ENCODE results near the gene HOXB5. TPM values are rescaled to one million over a fixed set of nuclear protein-coding genes. Genes with fewer than 3 reads are reported as not detected.

The HOXB5 gene
- polyA plus RNA-seq, 3 donors from 2014 or later: not detected

- Mint-ChIP-seq H3K36me3 (no peaks in the 10 kb centered on the region), H3K9me3 (no peaks in the 10 kb centered on the region), H3K4me1 (peaks cover 31 to 61% of the 10 kb centered on the region in 2 donors), H3K27ac (peak overlapping the region in 1 of 6 donors; percentile 32), H3K4me3 (peak overlapping the region in 1 of 5 donors; percentile 59), H3K27me3 (ENCODE audit: low read depth in 3 of 3) (peaks cover 61 to 81% (median 79%) of the 10 kb centered on the region in 3 donors)
- DNase-seq: no peak
These were observed 23.3 kb upstream of the HOXB5 start for GRCh38 chr17:48616717-48617470.

DNA sequence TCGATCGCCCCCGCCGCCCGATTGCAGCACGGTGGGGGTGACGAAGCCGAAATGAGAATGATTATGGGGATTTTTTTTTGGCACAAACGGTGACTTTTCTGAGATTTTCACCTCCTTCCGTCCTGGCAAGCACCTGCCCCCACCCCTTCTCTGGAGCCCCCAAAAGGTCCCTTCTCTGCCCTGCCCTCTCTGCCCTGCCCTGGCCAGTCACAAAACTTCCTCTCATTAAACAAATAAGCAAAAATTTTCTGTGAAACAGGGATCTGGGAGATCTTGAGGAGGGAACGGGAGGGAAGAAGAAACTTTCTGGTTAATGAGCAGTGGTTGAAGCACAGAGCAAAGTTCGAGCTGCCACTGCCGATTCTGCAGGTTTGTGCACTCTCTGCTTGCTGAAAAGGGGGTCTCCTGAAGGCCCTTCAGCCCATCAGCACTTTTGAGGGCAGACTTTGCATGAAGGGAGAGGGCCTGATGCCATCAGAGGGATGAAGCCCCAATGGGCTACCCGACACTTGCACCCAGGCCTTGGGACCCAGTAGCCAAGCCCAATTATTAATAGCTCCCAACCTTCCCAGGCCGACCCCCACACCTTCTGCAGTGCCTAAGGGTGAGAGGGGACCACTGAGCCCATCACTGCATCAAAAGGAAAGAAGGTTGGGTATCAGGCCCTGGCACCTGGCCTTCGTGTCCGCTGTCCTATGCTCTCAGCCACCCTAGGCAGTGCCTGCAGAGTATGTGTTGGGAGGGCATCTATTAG lies 22.6 kb upstream of the HOXB5 start:
- Mint-ChIP-seq H3K36me3 (no peaks in the 10 kb centered on the region), H3K27ac (no peak overlapping the region), H3K9me3 (no peaks in the 10 kb centered on the region), H3K4me3 (peak overlapping the region in 1 of 5 donors; percentile 2), H3K4me1 (peaks cover 38 to 69% of the 10 kb centered on the region in 2 donors), H3K27me3 (ENCODE audit: low read depth in 3 of 3) (peaks cover 61 to 81% (median 78%) of the 10 kb centered on the region in 3 donors)
- no peak for DNase-seq

DNA sequence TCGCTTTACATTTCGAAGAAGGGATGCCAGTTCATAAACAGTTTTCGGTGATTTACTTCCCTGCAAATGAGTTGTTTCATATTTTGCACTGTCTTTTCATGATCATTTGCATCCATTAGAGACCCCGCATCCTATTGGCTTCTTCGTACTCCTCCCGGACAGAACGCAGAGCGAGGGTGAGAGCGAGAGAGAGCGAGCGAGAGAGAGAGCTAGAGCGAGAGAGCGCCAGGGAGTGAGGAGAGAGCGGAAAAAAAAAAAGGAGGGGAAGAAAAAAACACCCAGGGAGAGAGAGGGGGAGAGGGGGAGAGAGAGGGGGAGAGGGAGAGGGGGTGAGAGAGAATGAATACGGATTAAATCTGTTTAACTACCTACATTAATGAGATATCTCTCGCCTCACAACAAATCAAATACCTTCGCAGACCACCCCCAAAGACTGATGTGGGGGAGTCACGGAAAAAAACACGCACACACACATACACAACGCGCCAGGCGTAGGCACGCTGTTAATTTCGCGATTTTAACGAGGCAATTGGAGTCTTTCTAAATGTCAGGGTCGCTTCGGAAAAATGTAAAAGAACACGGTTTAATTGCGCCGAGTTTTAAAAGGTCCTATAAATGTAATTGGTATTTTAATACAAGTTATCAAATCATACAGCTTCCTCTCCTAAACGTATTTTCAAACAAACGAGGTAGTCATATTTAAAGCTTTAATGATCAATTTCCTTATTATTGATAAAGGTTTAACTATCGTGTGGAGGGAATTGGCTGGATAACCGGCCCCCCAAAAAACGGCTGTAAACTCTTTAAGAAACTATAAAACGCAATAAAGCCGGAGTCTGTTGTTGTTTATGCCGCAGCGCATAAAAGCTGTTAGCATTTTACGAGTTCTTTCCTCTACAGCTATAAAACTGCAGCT lies 21.7 kb upstream of the HOXB5 start, which contains the start of gene HOXB8:
TSS of gene HOXB8 (minus strand) at position 246 of the 916 bp plus-strand sequence. CDS start 588 bp downstream, outside the sequence.
- DNase-seq: no peak
- H3K9me3 Mint-ChIP-seq: no peaks in the 10 kb centered on the region
- peaks cover 63 to 81% (median 76%) of the 10 kb centered on the region in 3 donors for H3K27me3 Mint-ChIP-seq (ENCODE audit: low read depth in 3 of 3)
- H3K4me3 Mint-ChIP-seq: peak within 1 kb of the TSS in 4 of 5 donors; percentile 7 to 68 (median 18)
- no peaks in the 10 kb centered on the region for H3K36me3 Mint-ChIP-seq
- peak within 1 kb of the TSS in 3 of 6 donors; percentile 57 to 73 (median 65) for H3K27ac Mint-ChIP-seq
- H3K4me1 Mint-ChIP-seq: peaks cover 43 to 74% of the 10 kb centered on the region in 2 donors

- peak overlapping the region; percentile 40 to 94 (median 67) for H3K4me3 Mint-ChIP-seq
- peaks cover 43 to 68% of the 10 kb centered on the region in 2 donors for H3K4me1 Mint-ChIP-seq
- H3K9me3 Mint-ChIP-seq: no peaks in the 10 kb centered on the region
- H3K36me3 Mint-ChIP-seq: no peaks in the 10 kb centered on the region
- peak in 1 of 3 donors; percentile 17 for DNase-seq
- peaks cover 58 to 70% (median 65%) of the 10 kb centered on the region in 3 donors for H3K27me3 Mint-ChIP-seq (ENCODE audit: low read depth in 3 of 3)
- H3K27ac Mint-ChIP-seq: peak overlapping the region in 2 of 6 donors; percentile 30 to 65
These were observed 20.5 kb upstream of the HOXB5 start for GRCh38 chr17:48613862-48614694.

- H3K4me3 Mint-ChIP-seq: peak overlapping the region; percentile 81 to 94 (median 91)
- DNase-seq: peak in 2 of 3 donors; percentile 56 to 58
- H3K36me3 Mint-ChIP-seq: no peaks in the 10 kb centered on the region
- no peaks in the 10 kb centered on the region for H3K9me3 Mint-ChIP-seq
- peak overlapping the region in 4 of 6 donors; percentile 0 to 73 (median 40) for H3K27ac Mint-ChIP-seq
- H3K27me3 Mint-ChIP-seq (ENCODE audit: low read depth in 3 of 3): peaks cover 48 to 62% (median 55%) of the 10 kb centered on the region in 3 donors
- peaks cover 38 to 58% of the 10 kb centered on the region in 2 donors for H3K4me1 Mint-ChIP-seq
These were observed 19.5 kb upstream of the HOXB5 start for GRCh38 chr17:48612854-48613691.

DNA sequence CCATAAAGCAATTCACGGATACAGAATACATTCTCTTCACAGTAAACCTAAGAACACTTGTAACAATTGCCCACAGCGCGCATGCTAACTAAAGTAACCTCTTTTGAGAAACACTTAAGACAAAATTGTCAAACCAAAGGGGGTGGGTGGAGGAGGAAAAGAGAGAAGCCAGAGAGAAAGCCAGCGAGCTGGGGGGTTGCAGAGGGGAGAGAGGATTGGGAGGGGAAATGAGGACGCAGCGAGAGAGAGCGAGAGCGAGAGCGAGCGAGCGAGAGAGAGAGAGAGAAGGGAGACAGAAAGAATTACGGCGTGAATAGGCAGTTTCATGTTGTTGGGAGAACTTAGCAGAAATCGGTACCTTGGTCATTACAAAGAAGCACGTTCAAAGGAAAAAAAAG lies 18.9 kb upstream of the HOXB5 start:
- peaks cover 43 to 57% (median 49%) of the 10 kb centered on the region in 3 donors for H3K27me3 Mint-ChIP-seq (ENCODE audit: low read depth in 3 of 3)
- peaks cover 38 to 57% of the 10 kb centered on the region in 2 donors for H3K4me1 Mint-ChIP-seq
- peak overlapping the region; percentile 0 to 73 (median 49) for H3K27ac Mint-ChIP-seq
- H3K4me3 Mint-ChIP-seq: peak overlapping the region; percentile 81 to 92 (median 86)
- peak in 2 of 3 donors; percentile 24 to 33 for DNase-seq
- no peaks in the 10 kb centered on the region for H3K9me3 Mint-ChIP-seq
- no peaks in the 10 kb centered on the region for H3K36me3 Mint-ChIP-seq

- Mint-ChIP-seq H3K36me3 (no peaks in the 10 kb centered on the region), H3K4me3 (peak overlapping the region; percentile 94 to 100 (median 98)), H3K27ac (peak overlapping the region in 2 of 6 donors; percentile 71 to 86), H3K9me3 (no peaks in the 10 kb centered on the region), H3K27me3 (ENCODE audit: low read depth in 3 of 3) (peaks cover 40 to 51% (median 43%) of the 10 kb centered on the region in 3 donors), H3K4me1 (peaks cover 36 to 51% of the 10 kb centered on the region in 2 donors)
- no peak for DNase-seq
These were observed 18.3 kb upstream of the HOXB5 start for GRCh38 chr17:48611681-48612455.

DNA sequence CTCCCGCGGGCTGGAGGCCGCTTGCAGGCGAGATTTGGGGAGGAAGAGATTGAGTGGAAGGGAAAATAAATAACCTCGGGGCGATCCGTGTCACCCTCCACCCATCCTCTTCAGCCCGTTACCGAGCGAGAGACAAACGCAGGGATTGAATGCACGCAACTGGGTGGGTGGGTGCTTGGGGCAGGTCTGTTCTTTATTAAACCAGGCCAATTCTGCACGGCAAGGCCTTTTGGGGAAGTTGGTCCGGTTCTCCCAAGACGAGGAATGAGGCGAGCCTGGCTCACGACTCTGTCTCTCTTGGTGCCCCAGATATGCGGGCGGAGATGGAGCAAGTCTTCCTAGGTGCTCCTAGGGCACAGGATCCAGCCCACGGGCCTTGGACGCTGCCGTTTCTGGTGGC lies 17.6 kb upstream of the HOXB5 start:
- H3K4me3 Mint-ChIP-seq: peak overlapping the region; percentile 94 to 100 (median 98)
- no peaks in the 10 kb centered on the region for H3K36me3 Mint-ChIP-seq
- peaks cover 36 to 50% of the 10 kb centered on the region in 2 donors for H3K4me1 Mint-ChIP-seq
- peaks cover 41 to 45% (median 42%) of the 10 kb centered on the region in 3 donors for H3K27me3 Mint-ChIP-seq (ENCODE audit: low read depth in 3 of 3)
- H3K9me3 Mint-ChIP-seq: no peaks in the 10 kb centered on the region
- H3K27ac Mint-ChIP-seq: peak overlapping the region in 5 of 6 donors; percentile 17 to 86 (median 73)
- DNase-seq: no peak

DNA sequence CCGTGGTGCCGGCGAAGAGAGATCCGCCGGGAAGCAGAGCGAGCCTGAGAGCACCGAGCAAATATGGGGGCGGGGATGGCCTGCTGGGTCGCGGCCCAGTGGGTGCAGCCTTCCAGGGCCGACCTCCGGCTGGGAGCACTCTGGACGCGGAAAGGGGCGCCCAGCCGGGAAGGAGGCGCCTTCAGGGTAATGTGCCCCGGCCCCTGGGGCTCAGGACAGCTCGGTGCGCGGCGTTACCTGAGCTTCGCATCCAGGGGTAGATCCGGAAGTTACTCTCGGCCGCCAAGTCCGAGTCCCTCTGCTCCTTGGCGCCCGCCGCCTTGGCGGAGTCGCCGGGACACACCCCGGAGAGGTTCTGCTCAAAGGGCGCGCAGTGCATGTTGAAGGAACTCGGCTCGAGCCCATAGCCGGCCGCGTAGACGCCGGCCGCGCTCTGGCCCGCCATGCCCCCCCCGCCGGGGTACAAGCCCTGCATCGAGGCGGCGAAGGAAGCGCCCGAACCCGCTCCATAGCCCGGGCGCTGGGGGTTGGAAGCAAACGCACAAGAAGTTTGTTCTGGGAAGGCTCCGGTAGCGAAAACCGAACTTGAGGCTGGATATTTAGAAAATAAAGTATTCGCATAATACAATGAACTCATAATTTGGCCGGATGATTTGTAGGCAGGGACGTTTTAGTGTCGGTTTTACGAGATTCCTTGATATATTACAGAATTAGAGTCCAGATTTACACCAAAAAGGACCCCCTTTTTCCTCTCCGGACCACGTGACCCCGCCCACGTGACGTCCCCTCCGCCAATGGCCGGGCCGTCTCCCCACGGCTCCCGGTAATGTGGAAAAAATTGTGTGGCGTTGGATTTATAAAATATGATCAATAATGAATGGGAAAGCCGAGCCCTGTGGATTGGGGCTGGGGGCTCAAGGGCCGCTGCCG lies 17.0 kb upstream of the HOXB5 start, which contains the start of gene HOXB7:
TSS of gene HOXB7 (minus strand) at position 736 of the 930 bp plus-strand sequence. CDS start at position 637, 99 bp downstream.
- Mint-ChIP-seq H3K27ac (peak within 1 kb of the TSS in 5 of 6 donors; percentile 17 to 86 (median 73)), H3K9me3 (no peaks in the 10 kb centered on the region), H3K27me3 (ENCODE audit: low read depth in 3 of 3) (peaks cover 34 to 41% (median 35%) of the 10 kb centered on the region in 3 donors), H3K4me1 (peaks cover 35 to 49% of the 10 kb centered on the region in 2 donors), H3K4me3 (peak within 1 kb of the TSS; percentile 94 to 100 (median 98)), H3K36me3 (no peaks in the 10 kb centered on the region)
- peak; percentile 62 to 64 (median 64) for DNase-seq

DNA sequence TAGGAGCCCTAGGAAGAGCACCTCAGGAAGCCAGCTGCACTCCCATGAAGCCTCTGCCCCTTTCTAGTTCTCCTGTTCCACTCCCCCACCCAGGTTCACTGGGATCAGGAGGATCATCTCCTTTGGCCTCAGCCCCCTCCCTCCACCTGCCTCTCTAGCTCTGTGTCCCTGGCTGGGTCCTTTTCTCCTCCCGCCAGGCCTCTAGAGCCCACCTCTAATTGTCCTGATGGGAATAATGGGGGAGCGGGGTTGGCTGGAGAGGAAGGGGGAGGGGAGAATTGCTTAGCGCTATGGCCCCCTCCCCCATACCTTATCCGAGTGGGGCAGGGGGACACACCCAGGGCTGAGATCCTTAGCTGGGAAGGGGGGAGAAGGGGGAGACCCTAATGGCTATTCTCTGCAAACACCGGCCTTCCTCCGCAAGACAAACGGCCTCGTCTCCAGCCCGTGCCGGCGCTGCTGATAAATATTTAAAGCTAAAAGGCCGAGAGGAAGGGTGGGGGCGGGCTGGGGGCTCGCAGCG lies 16.2 kb upstream of the HOXB5 start:
- Mint-ChIP-seq H3K27me3 (ENCODE audit: low read depth in 3 of 3) (peaks cover 31 to 37% (median 33%) of the 10 kb centered on the region in 3 donors), H3K4me3 (peak overlapping the region; percentile 94 to 100 (median 98)), H3K36me3 (no peaks in the 10 kb centered on the region), H3K4me1 (peaks cover 30 to 42% of the 10 kb centered on the region in 2 donors), H3K9me3 (no peaks in the 10 kb centered on the region), H3K27ac (no peak overlapping the region)
- DNase-seq: no peak
